Loucy (cell line): ENCODE measurements around the gene GPHN.

Experiments
- CTCF ChIP-seq: fragments of 200-600 bp; sonication (generic); conservative IDR thresholded peaks from 2 replicates; pipeline ENCODE4 v1.5.1; 2014; ENCODE audit warnings: mild to moderate bottlenecking, antibody characterized with exemption, low read length
- EZH2phosphoT487 ChIP-seq: fragments of 200-600 bp; IDR thresholded peaks from 2 replicates; pipeline ENCODE4 v1.6.1; 2018; ENCODE audit warnings: antibody characterized with exemption, mild to moderate bottlenecking, moderate library complexity, borderline replicate concordance

GRCh38 chr14:67192366-67192765, 684.4 kb downstream of the GPHN start:
- TF ChIP-seq CTCF (no peak), EZH2phosphoT487 (no peak)
